ENCODE data around the gene NBEA.

Gene NBEA

DNA sequence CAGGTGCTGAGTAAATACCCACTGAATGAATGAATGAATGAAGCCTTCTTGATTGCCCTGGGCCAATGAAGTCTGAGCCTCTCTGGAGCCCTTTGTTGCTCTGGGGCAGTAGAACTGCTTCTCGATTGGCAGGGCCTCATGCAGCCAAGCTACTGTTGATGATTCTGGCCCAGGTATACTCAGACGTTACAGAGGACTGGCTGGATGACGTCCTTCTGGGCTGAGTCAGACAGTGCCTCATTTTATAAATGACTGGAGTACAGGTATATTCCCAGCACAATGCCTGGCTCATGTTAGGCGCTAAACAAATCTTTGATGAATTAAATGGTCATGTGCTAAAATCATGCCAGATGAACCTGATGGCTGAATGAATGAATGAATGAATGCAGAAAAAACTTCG is 778.2 kb downstream of the NBEA start:
- no peak for DNase-seq

DNA sequence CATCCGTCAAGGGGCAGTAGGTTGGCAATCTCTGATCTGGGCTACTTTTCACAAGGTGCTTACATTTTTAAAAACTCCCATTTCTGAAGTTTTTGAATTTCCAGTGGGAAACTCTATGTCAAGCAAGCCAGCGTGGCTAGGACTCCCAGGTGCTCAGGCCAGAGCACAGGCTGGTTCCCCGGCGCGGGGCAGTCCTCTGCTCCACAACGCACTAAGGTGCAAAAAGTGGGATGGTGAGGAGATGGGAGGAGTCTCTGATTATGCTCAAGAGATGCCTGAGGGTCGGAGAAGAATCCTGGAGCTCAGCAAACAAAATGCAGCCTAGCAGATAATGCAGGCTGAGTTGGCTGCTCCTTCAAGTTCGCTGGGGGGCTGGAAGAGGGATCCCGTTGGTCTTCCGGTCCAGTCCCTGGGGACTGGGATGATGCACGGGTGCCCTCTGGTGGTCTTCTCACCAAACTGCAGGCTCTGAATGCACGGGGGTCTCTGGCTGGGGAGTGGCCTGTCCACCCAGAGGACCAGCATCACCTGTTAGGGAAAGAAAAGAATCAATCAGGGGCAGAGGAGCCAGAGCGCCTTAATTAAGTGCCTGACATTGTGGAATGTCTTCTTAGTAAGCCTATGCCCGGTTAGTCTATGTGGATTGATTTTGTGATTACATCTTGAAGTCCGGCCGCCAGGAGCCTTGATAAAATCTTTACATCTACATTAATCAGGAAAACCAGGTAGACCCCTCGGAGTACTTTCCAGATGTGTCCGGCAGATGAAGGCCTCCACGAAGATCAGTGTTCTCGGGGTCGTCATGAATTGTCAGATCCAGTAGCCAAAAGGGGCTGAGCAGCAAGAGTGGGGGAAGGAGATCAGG is 778.9 kb downstream of the NBEA start:
- no peak for DNase-seq

All from KG1 (cell line).